GM18498 (cell line): Measurements from ENCODE around the gene ACYP2.
A peak's percentile ranks its signal among the peaks of the same experiment; 100 is the strongest.

ENCODE experiments used
- ATAC-seq: cut with Tn5 transposase; IDR thresholded peaks from one replicate; pipeline ENCODE4 v1.9.1; 2021; ENCODE audit warnings: mild to moderate bottlenecking, moderate library complexity; ENCODE audit not compliant: unreplicated experiment

ACYP2 gene

GRCh38 chr2:54149638-54150441 lies 34.4 kb downstream of the ACYP2 start:
- ATAC-seq: no peak

GRCh38 chr2:54158311-54158710 lies 42.9 kb downstream of the ACYP2 start:
- ATAC-seq: no peak

GRCh38 chr2:54161660-54162424 lies 46.4 kb downstream of the ACYP2 start:
- ATAC-seq: no peak

- no peak for ATAC-seq
Observed at GRCh38 chr2:54164106-54164505, 48.7 kb downstream of the ACYP2 start.

GRCh38 chr2:54166121-54166773 lies 50.8 kb downstream of the ACYP2 start:
- ATAC-seq: no peak

GRCh38 chr2:54176577-54176976 lies 61.2 kb downstream of the ACYP2 start:
- ATAC-seq: no peak

- no peak for ATAC-seq
Observed at GRCh38 chr2:54183281-54183680, 67.9 kb downstream of the ACYP2 start.

GRCh38 chr2:54183972-54184371 lies 68.6 kb downstream of the ACYP2 start:
- ATAC-seq: no peak

- no peak for ATAC-seq
Observed at GRCh38 chr2:54185105-54185504, 69.7 kb downstream of the ACYP2 start.

GRCh38 chr2:54187331-54187730 lies 71.9 kb downstream of the ACYP2 start:
- no peak for ATAC-seq

GRCh38 chr2:54189539-54189938 lies 74.1 kb downstream of the ACYP2 start:
- ATAC-seq: no peak

- ATAC-seq: no peak
Observed at GRCh38 chr2:54191361-54192135, 76.1 kb downstream of the ACYP2 start.

- peak; percentile 68 for ATAC-seq
Observed at GRCh38 chr2:54194761-54195750, 79.6 kb downstream of the ACYP2 start.

GRCh38 chr2:54196646-54197045 lies 81.2 kb downstream of the ACYP2 start:
- no peak for ATAC-seq

GRCh38 chr2:54204476-54204875 lies 89.1 kb downstream of the ACYP2 start:
- no peak for ATAC-seq

GRCh38 chr2:54206596-54206995 lies 91.2 kb downstream of the ACYP2 start:
- no peak for ATAC-seq

GRCh38 chr2:54207666-54208195 lies 92.3 kb downstream of the ACYP2 start:
- no peak for ATAC-seq

- no peak for ATAC-seq
Observed at GRCh38 chr2:54208364-54209240, 93.2 kb downstream of the ACYP2 start.

GRCh38 chr2:54209379-54209778 lies 94.0 kb downstream of the ACYP2 start:
- no peak for ATAC-seq
